ENCODE measurements around the gene GALNT2. TPM values are rescaled to one million over a fixed set of nuclear protein-coding genes. Genes with fewer than 3 reads are reported as not detected.

The GALNT2 gene
- total RNA-seq, 1 donor from 2014 or later = 32.8 TPM

DNA sequence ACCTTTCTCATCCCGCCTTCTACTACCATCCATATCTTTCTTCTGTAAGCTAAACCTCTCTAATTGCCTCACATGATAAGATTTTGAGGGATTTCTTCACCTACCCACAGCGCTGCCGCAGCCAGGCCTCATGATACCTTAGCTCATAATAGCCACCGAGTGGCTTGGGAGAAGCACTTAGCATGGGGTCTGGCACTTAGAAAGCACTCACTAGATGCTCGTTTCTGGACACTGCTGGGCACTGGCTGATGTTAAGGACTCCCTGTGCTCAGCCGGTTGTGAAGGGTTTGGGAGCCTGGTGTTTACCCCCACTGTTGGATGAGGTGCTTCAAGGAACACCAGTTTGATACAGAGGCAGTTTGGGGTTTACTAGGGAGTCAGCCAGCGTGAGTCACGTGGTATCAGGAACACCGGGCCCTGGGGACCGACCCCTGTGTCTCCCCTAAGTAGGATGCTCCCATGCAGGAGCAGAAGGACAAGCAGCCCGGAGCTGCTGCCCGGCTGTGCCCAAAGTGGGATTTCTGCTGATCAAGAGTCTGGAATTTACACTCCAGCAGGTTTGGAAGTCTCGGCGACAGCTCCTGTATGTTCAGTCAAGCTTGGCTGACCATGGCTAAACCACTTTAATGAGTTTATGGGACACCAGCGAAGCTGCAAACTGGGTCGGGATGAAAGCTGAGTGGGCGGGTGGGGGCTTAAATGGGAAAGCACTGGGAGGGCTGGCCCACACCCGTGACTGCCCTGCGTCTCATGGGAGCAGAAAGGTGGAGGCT lies 63.3 kb downstream of the GALNT2 start:
- DNase-seq = no peak

DNA sequence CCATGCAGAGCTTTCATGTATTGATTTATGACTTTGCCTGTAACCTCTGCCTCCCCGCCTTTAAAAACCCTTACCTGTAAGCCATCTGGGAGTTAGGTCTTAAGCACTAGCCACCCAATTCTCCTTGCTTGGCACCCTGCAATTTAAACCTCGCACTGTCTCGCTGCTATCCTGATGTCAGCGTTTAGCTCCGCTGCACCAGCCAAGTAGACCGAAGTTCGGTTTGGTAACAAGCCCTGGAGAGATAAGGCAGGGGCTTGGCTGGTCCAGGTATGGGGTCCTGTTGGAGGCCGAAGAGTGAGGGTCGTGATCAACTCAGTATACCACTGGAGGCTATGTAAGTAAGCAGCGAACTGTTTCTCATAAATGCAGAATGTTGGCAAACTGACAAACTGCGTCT lies 64.4 kb downstream of the GALNT2 start:
- DNase-seq = no peak

DNA sequence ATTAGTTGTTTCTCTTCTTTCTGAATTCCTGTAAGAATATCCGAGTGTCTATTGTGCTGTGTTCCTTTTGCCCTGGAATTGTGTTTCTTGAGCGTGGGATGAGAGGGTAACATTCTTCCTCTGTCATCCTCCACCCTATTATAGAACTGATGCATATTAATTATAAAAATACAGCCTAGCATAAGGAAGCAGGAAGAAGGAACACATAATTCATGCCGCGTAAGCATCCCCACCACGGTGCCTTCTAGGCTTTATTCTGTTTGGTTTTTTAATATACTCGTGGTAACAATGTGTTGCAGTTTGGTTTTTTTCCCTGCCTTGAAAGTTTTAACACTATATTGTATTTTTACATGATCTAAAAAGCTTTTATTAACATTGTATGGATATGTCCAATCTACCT lies 65.7 kb downstream of the GALNT2 start:
- DNase-seq = no peak

DNA sequence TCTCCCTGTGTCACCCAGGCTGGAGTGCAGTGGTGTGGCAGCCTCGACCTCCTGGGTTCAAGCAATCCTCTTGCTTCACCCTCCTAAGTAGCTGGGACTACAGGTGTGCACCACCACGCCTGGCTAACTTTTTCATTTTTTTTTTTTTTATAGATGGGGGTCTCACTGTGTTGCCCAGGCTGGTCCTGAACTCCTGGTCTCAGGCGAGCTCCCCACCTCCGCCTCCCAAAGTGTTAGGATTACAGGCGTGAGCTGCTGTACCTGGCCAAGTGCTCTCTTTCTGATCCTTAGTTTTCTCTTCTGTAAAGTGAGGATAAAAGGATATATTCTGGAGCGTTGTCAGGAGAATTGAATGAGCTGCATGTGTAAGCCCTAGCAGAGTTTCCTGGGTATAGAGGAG lies 68.7 kb downstream of the GALNT2 start:
- DNase-seq = no peak

DNA sequence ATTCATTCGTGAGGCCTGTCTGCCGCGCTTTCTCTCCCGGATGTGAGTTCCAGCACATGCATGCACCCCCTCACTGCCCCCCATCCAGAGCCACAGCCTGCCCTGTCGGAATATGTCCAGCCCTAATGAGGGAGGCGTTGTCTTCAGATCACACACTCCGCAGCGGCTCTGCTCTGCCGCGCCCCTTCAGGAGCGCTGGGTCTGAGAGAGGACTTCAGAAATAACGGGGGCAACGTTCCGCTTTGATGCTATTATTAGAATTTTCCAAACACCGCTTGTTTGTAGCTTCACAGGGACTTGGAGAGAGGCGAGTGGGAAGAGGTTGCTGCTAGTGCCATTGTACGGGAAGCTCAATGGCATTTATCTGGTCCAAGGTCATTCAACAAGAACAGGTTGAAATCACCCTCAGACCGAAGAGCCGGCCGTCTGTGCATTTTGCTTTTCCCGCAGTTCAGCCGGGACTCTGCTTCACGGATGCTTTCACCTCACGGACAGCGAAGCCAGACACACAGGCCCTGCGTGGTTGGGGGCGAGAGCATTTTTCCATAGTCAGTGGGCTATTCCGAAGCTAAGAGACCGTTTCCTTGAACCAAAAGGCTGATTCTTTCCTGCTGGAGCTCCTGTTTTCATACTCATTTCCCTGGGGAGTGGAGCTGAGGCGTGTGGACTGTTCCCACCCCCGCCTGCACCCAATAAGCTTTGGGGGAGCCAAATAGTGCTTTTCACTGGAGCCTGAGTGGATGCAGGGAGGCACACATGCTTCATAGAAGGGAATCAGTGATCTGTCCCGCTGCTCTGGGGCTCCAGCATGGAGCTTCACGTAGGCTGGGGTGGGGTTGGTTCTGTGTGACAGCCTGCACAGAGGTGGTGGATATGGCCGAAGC lies 69.7 kb downstream of the GALNT2 start:
- no peak for DNase-seq

DNA sequence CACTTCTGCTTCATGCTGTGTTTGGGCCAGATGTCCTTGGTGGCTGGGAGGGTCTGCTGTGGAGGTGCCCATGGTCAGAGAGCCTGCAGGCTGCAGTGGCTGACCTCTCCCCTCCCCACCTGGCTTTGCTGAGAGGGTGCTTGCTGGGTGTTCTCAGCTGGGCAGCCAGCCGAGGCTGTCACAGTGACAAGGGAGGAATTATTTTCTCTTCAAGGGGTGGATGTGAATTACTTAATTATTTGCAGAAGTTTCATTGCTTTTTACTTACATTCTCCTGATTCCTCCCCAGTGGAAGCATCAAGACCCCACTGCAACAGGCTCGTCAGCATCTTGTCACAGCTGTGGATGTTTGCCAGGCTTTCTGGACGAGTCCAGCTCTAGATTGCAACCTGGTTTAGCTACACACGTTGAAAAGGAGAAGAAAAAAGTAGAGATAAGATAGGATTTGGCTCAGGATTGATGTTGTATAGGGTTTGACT lies 70.3 kb downstream of the GALNT2 start:
- DNase-seq = no peak

DNA sequence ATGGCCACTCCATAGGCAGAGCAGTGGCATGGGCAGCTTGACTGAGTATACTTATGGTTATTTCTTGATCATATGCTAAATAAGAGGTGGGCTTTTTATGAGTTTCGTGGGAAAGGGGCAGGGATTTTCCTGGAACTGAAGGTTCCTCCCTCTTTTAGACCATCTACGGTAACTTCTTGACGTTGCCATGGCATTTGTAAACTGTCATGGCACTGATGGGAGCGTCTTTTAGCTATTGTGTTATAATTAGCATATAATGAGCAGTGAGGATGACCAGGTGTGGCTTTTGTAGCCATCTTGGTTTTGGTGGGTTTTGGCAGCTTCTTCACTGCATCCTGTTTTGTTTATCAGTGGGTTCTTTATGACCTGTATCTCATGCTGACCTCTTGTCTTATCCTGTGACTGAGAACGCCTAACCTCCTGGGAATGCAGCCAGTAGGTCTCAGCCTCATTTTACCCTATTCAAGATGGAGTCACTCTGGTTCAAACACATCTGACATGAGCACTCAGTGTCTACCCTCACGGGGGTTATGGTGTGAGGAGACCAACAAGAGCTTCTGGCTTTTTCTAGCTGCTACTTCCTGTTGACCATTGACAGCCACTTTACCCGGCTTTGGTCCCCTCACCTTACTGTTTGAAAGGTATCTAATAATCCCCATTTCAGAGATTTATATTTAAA lies 71.7 kb downstream of the GALNT2 start:
- no peak for DNase-seq

DNA sequence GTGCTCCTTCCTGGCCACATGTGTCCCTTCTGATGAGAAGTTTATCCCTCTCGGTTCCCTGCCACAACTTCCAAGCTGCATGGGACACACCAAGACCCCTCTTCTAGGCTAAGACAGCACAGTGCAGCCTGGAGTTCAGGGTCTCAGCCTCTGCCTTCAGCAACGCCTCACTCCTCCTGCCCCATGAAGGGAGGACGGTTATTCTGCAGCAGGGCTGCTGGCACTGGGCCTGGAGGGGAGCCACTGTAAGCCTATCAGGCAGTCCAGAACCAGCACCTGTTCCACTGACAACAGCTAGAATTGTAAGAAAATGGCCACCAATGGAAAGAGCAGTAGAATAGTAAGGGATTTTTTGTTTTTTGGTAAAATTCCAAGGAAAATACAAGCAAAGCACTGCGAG lies 72.3 kb downstream of the GALNT2 start:
- DNase-seq = no peak

DNA sequence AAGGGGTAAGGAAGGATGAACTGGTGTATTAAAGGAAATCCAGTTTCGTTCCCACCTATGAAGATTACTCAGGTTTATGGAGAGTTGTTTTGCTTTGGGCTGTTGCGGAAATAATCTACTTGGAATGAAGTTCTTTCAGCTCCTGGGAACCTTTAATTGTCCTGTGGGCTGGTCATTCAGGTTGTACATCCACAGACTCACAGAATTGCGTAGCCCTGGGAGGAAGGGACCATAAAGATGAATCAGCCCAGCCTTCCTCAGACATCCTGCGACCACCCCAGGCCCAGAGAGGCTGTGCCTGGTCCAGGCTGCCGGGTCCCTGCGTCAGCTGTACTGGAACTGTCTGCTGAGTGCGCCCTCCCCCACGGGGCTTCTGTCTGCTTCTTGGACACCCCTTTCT lies 72.7 kb downstream of the GALNT2 start:
- DNase-seq = no peak

DNA sequence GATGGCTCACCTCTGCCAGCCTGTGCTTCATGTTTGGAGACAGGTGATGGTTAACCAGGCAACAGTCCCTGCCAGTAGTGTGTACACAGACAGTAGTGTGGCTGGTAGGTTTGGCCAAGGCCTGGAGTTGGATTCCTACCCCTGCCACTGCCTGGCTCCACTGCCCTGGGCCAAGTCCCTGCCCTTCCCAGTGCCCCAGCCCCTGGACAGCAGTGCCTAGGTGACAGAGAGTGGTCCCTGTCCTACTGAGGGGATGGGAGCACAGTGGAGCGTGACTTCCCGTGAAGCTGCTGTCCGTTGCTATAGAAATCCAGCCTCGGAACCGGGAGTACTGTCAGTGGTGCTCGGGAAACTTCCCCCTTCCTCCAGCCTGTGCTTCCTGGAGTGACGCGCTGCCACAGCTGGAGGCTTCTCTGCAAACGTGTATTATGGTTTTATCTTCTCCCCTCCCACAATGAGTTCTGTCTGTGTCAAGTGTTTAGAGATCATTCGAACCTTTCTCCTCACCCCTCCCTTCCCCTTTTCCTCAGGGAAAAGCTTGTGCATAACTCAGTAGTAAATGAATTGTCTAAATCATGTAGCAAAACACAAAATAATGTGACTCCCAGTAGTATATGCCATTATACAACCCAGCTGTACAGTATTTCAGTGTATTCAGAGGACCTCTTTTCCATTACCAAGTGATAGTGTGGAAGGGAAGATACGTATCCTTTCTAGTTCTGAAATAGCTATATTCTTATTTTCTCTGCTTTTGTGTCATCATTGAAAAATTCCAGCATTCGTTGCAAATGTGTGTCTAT lies 73.4 kb downstream of the GALNT2 start:
- no peak for DNase-seq

DNA sequence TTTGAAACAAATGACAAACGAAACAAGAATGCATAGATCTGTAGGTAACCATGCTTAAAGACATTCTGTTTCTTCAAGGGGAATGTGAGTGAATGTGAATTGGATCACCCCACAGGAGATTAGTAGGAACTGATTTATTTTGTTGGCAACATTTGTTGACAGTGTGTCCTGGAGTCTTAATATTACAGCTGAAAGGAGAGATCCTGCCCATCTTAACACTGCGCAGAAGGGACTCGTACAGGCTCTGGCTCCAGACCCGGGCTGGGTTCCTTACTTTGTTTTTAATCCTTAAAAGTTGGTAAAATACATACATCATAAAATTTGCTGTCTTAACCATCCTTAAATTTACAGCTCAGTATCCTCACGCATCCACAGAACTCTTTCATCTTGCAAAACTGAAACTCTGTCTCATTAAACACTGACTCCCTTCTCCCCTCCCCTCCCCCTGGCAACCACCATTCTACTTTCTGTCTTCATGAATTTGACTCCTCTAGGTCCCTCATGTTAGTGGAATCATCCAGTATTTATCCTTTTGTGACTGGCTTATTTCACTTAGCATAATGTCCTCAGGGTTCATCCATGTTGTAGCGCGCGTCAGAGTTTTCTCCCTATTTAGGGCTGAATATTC lies 74.1 kb downstream of the GALNT2 start:
- no peak for DNase-seq

DNA sequence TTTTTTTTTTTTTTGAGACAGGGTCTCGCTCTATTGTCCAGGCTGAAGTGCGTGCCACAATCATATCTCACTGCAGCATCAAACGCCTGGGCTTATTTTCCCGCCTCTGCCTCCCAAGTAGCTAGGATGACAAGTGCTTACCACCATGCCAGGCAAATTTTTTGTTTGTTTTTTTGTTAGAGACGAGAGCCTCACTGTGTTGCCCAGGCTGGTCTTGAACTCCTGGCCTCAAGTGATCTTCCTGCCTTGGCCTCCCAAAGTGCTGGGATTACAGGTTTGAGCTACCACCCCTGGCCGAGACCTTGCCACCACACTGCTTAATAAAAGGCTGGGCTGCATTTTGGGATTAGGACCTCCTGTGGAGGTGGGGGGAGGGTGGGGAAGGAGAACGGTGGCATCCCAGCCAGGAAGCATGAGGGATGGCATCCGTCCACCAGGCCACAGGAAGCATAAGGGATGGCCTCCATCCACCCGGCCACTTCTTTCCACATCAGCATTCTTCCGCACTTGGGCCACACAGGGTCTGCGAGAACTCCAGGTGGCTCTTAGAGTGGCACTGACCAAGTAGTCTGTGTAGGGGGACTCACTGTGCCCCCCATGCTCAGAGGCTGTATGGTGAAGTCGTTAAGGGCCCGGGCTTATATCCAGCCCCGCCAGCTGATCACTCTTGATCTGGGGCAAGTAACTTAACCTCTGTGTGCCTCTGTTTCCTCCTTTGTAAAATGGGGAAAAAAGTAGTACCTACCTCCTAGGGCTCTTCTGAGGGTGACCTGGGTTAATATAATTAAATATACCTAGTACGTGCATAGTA lies 75.0 kb downstream of the GALNT2 start:
- DNase-seq = no peak

DNA sequence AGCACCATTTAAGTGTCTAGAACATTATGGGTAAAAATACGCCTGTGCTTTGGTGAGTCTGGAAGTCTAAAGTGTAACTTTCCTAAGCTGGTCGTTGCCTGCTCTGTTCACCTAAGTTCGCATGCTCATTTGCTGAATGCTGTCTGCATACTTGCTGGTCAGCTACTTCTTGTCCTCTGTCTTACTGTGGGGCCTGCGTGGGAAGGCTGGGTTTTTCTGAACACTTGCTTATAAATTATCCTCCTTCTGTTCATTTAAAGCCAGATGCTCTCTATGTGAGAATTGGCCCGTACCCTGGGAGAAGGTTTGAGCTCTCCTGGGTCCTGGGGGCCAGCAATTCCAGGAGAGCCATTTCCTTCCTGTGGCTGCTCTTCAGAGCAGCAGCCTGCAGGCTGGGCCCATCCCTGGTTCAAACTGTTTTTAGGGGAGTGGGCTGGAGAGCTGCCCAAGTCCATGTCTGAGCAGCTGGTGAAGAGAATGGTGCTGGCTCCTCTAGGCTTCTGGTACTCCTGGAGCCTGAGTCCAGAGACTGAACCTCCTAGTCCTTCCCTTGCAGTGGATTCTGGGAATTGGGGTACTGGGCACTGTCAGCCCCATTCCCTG lies 75.7 kb downstream of the GALNT2 start:
- no peak for DNase-seq

DNA sequence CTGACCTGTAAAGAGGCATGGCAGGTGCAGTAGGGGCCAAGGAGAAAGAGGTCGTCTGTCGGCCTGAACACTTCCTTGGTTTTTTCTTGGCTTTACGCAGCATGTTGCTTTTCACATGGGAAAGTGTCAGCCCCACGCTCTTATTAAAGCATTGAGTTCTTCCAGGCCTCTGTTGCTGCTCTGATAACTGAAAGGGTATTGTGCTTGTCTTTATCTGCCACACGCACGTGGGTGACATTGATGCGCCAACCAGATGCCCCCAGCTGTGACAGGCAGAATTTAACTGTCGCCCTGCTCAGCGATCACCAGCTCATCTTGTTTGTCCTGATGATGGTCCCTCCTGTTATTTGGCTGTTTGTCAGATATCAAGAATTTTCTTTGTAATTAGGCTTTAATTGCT lies 76.5 kb downstream of the GALNT2 start:
- no peak for DNase-seq

DNA sequence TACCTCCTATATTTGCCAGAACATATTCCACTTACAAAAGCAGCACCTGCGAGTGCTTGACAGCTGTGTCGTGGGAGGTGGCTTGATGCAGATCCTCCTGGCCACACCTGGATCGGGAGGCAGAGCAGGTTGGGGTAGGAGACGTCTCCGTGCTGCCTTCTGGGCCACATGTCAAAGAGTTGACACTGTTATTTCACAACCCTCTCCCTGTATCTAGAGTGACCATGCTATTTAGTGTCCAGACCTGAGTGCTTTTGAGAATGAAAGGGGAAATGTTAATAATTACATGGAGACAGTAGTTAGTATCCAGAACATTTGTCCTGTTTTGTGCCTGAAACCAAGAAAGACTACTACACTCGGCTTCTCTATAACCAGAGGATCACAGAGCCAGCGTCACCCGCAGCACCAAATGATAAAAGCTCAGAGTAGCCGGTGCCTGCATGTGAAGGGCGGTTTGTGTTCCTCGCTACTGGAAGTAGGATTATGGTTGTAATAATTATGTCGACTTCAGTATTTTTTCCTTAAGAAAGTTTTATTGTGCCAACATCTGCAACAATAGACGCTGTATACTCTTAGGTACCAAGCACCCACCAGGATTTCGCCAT lies 77.1 kb downstream of the GALNT2 start:
- no peak for DNase-seq

DNA sequence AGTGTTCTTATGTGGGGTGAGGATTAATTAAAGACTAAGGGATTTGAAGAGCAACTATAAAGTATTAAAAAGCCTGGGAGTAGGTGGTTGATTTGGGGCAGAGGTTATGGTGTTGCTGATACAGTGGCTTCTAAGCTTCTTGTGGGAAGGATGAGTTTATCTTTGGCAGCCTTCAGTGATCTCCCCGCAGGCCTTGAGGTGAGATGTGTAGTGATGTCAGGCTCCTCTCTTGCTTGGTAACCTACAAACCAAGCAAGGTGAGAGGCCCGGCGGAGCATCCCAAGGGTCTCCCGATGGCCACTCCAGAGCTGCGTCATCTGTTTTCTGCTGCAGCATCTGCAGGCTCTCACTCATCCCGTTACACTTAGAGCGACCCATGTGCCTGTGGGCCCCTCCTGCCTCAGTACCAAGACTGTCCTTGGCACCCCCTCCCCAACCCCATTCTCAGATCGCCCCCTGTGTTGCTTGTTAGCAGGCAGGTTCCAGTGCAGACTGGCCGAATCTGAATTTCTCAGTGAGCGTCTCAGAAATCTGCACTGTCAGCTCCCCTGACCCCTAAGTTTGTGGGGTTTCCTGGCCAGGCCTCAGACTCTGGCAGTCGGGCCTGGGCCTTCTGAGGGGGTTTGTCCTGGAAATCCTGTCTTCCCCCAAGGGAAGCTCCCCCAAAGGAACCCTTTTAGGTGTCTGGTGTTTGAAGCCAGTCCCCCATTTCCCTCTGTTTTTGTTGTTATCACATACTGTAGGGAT lies 77.9 kb downstream of the GALNT2 start:
- DNase-seq = no peak

DNA sequence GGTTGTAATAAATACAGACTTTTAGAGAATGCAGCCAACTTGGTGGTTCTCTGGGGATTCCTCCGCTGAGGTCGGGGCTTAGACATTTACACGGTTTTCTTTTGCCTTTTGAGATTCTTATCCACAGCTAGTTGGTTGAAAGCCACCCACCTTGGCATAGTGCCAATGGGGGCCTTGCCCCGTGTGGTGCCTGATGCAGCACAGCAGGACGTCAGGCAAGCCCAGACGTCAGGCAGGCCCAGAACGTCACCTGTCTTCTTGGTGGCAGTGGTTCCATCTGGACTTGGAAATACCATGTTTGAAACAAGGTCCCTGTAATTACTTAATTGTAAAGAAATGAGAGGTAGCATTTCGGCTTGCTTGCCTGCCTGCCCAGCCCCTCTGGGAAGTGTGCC lies 78.5 kb downstream of the GALNT2 start:
- DNase-seq = no peak

DNA sequence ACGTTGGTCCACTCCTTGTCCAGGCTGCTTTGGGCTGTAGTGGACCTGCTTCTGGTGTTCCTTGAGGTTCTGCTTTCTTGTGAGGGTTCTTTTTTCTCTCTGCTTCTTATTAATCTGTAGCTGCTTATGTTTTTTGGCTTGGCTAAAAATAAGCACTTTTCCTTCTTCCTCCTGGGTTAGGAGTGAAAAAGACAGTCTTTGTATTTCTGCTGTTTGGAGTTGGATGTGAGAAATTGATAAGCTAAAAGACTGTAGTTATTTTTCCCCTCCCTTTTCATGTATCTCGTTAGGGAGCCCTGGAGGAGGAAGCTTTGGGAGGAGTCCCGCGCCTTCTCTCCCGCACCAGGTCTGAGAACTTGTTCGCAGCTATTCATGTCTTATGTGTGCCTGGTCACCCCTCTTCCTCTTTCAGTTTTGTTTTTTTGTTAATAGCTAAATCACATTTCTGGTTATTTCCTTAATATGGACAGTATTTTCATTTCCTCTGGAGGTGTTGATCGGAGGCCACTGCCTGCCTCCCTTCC lies 79.0 kb downstream of the GALNT2 start:
- no peak for DNase-seq

DNA sequence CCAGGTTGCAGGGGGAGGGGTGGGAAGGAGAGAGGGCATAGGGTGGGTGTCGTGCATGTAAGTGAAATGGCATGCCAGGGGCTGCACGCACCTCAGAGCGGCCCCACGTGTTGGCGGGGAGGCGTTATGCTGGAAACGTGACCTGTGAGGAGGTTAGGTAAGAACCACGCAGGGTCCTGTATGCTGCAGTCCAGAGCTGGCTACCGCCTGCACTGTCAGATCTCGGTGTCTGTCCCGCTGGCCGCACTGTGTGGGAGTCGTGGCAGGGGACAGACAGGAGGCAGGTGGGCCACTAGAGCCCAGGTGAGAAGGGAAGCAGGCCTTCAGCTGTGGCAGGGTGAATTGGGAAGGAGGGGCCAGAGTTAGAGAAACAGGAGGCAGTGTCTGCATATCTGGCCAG lies 79.7 kb downstream of the GALNT2 start:
- DNase-seq = no peak
